ENCODE data around the gene ANKMY1.

- TF ChIP-seq CTCF (IDR thresholded peaks at IDR 0.05; ENCODE audit: low read depth, low read length), result no peak
- TF ChIP-seq POLR2A (IDR thresholded peaks at IDR 0.05; ENCODE audit: extremely low read depth, insufficient read length), result no peak
Observed at GRCh38 chr2:240559286-240559685, 1.5 kb upstream of the ANKMY1 start.

Measured in NB4 (cell line).